Posterior cingulate gyrus (tissue), 11 donors: Measurements from ENCODE around the gene SLC15A3.
A peak's percentile ranks its signal among the peaks of the same experiment; 100 is the strongest.

Experiments used
- DNase-seq, 10 donors: peaks; one replicate each; pipeline versions ENCODE4 v3.0.0 to v3.0.0-alpha.2; 2020 to 2021; ENCODE audit warnings: mixed read lengths in 3 of 10
- intact Hi-C: fragments of 100-400 bp; cut with DNase I; formaldehyde crosslinking; loops from one replicate; pipeline ENCODE4 v1.15.1; 2023

SLC15A3 gene

DNA sequence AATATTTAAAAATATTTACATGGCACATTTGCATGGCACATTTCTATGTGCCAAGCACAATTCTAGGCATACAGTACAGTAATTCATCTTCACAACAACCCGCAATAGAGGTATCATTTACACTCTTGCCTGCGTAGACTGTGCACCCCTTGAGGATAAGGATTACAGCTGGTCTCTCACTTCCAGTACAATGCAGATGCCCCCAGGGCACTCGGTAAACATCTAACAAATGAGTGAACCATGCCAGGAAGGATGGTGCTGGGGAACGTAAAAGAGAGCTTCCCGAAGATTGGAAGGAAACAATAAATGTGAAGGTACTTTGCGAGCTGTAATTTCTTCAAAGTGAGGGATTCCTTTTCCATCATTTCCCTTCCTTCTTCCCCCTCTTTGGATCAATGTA, 46.9 kb downstream of the SLC15A3 start:
- no peak for DNase-seq
- intact Hi-C loops = loop anchor here (5.0 kb wide), 1 partner anchor 257 kb away; the partner anchor contains the start of gene VPS37C

DNA sequence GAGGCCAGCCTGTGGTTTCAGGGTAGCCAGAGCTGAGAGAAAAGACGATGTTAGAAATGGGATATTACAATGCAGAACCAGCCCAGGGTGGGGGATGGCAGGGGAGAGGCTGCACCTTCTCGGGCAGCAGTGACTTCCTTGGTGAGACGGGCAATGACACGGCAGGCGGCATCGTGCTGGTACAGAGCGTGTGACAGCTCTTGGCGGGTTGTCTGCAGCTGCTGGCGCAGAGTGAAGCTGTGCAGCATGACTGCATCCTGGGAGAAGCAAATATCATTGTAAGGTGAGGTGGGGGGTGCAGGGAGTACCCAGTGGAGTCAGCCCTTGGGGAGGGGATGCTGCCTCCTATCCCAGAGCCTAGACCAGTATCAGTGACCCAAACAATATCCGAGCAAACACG, 49.4 kb downstream of the SLC15A3 start:
- DNase-seq = peak in 4 of 10 donors; percentile 25 to 90 (median 70)
- intact Hi-C loops = no loop called here

DNA sequence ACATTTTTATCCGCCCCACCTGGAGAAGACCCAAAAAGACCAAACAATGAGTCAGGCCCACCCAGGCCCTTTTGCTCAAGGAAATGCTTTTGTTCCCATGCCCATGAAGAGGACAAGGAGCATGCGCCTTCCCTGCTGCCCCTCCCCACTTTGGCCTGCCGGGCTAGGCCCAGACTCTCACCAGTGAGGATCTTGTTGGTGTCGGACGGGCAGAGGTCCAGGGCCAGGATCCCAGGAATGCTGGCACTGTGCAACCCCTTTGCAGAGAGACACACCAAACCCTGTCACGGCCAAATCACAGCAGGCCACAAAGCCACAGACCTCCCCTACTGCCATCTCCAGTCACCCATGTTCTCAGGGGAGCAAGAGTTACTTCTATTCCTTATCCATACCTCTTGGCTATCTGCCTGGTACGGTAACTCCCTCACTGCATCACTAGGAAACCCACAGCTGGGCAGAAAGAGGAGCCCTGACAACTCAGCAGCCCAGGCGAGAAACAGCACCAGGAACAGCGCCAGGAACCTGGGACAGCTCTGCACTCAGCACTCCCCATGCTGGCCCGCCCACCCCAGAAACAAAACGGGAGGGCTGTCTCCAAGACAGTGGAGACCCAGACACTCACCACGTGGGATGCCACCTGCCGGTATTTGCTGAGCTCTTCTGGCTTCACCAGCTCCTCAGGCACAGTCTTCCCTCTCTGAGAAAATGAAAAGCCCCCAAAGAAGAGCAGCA, 51.1 kb downstream of the SLC15A3 start:
- DNase-seq = peak in 8 of 10 donors; percentile 63 to 95 (median 82)
- intact Hi-C loops = no loop called here

DNA sequence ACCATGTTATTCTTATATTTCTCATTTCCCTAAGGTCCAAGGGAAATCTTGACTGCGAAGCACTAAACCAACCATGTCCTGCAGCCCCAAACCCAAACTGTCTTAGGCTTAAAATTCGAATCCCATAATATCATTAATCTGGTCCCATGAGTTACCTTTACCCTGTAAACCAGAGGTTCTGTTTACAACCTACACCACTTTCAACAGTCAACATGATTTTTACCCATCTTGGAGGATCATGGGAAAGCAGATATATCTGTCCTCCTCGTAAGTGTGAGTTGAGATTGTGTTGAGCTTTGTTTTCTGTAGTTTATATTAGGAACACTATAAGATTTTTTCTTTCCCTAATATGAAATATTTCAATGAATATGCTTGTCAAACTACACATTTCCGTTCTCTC, 52.0 kb downstream of the SLC15A3 start:
- intact Hi-C loops = loop anchor here (1.0 to 10.0 kb wide), 2 partner anchors 69 to 125 kb away; no protein-coding TSS in a partner anchor
- no peak for DNase-seq

DNA sequence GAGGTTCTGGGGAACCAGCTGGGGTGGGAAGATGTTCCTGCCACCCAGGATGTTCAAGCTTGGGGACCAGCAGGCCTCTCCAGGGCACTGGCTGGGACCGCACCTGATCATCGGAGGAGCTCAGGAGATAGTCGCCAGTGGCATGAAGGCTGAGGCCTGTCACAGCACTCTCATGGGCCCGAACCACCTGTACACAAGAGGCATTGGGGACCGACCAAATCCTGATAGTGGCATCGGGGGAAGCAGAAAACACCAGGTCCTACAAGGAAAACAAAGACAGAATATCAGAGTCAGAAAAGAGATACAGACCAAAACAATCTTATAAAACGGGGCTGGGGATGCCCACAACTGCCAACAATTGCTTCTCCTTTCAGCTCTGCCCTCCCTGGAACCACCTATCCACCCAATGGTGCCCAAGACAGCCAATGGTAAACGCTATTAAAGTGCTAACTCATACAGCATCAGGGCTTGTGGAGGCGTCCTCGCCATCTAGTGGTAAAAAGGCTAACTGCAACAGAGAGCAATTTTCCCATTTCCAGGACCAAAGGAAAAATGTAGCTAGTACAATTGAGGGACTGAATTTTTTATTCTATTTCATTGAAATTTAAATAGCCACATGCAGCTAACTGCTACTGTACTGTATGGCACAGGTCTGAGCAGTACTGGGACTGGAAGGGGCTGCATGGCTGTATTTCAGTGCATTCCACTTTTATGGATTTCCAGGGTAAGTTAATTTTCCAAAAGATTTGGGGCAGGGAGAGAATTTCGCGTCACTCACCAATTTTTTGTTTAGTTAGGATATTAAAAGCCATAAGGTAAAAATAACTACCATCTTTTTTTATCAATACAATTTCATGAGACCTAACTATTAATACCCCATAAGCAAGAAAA, 52.7 kb downstream of the SLC15A3 start:
- no peak for DNase-seq
- intact Hi-C loops = loop anchor here (1.0 to 10.0 kb wide), 2 partner anchors 68 to 124 kb away; no protein-coding TSS in a partner anchor

DNA sequence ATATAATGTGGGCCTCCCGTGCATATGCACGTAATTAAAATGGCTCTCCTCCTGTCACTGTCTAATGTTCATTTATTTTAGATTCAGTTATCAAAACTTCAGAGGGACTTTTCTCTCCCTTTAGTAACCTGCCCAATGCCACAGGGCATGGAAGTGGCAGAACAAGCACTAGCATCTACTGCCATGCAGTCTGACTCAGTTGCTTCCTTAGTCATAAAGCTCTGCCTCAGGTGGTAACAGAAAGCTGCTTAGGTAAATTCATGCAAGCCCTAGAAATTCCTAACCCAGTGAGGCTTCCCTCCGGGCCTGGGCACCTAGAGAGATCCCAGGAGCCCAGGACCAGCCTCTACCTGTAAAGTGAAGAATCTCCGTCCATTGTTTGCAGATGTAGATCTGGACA, 54.5 kb downstream of the SLC15A3 start:
- intact Hi-C loops = loop anchor here (10.0 kb wide), 1 partner anchor 123 kb away; no protein-coding TSS in a partner anchor
- DNase-seq = no peak

DNA sequence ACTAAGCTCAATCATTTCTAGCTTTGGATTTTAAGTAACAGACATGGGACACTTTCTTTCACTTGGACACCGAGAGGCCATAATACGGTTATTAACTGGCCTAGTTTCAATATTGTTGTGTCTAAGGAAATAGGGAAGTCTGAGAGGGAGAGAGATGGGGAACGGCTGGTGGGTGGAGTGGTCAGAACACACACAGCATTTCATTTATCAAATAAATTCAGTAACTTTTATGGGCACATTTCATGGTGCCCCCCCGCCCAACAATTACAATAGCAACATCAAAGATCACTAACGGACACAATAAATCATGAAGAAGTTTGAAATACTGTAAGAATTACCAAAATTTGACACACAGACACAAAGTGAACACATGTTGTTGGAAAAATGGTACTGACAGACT, 56.3 kb downstream of the SLC15A3 start:
- DNase-seq = no peak
- intact Hi-C loops = loop anchor here (10.0 kb wide), 1 partner anchor 121 kb away; no protein-coding TSS in a partner anchor

DNA sequence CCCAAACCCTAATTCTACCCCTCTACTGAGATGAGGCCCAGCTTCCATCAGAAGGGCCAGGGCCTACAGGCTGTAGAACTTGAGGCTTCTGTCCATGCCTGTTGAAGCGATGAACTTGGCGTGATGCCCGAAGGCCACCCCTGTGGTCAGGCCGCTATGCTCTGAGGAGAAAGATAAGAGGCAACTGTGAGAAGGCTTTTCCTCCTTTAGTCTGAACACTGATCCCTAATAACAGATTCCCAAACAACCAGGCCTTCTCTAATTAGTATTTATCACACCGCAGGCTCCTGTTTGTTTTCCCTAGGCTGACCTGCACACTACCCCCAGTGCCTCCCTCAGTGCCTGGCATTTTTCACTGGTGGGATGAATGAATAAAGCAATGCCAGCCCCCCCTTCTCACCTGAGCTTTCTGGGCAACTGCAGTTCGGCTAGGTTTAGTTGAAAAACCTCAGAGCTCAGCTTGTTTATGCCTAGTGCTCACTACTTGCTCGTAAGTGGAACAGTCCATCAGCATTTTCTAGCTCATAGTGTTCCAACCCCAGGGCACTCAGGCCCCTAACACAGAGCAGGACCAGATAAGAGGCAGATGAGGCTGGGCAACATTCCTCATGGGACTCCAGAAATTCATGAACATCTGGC, 60.8 kb downstream of the SLC15A3 start:
- intact Hi-C loops = loop anchor here (10.0 kb wide), 1 partner anchor 116 kb away; no protein-coding TSS in a partner anchor
- DNase-seq = no peak

DNA sequence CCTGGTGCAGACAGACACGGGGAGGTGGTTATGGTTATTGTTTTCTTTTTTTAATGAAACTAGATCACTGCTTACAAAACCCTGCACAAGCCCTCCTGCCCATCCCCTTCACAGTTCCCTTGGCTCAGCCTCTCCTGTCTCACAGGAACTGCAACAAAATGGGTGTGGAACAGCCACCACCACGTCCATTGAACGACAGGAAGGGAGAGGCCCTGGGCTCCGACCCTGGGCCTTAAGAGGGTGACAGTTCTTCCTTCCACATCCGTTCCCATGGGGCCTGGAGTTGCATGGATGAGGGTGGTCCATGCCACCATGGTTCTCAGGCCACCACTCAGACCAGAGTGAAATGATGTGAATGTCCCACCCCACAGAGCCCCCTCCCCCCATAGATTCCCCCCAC, 61.3 kb downstream of the SLC15A3 start:
- DNase-seq = no peak
- intact Hi-C loops = loop anchor here (10.0 kb wide), 1 partner anchor 116 kb away; no protein-coding TSS in a partner anchor

DNA sequence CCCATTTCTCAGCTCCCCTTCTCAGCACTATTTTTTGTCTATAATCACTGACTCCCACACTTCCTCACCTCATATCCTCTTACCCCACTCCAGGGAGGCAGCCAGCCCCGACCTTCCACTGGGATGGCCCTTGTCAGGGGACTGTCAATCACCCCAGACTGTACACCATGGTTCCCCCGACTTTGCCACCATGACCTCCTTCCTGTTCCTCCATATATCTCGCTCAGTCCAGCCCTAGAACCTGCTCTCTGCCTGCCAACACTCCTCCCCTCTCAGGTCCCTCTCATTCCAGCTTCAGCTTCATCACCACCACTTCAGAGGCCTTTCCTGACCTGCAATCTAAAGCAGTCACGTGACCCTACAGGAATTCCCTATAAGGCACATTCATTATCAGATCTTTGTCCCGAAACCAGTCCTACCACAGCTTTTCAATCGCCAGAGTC, 62.1 kb downstream of the SLC15A3 start:
- DNase-seq = no peak
- intact Hi-C loops = loop anchor here (10.0 kb wide), 1 partner anchor 115 kb away; no protein-coding TSS in a partner anchor

DNA sequence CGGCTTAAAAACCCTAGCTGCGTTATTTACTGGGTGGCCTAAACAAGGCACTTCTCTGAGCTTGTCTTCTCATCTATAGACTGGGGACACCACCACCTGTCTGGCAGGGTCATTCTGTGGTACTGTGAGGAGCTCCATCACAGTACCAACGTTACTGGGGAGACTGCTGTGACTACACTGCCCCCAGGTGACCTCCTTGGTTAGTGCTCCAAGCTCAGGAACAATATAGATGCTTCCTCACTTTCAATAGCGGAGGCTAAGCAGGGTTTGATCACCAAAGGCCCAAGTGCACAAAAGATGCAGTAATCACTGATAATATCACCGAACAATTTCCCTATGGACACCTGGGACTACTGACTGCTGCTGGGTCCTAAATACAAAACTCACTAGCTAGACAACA, 64.4 kb downstream of the SLC15A3 start:
- intact Hi-C loops = loop anchor here (1.0 kb wide), 1 partner anchor 56 kb away; no protein-coding TSS in a partner anchor

More for the DNA sequence above, 64.4 kb downstream of the SLC15A3 start:
- peak in 3 of 10 donors; percentile 38 to 89 (median 55) for DNase-seq
